Upper lobe of left lung (tissue), 6 donors: ENCODE results near the gene RAB5B. TPM values are rescaled to one million over a fixed set of nuclear protein-coding genes. Genes with fewer than 3 reads are reported as not detected.
A peak's percentile ranks its signal among the peaks of the same experiment; 100 is the strongest.

Experiments
- ATAC-seq, 2 donors: fragments of 200-7000 bp; cut with Tn5 transposase; one replicate each; pipeline ENCODE4 v1.9.1; 2022; ENCODE audit warnings: mild to moderate bottlenecking in 2 of 2, moderate library complexity in 2 of 2; ENCODE audit not compliant: low FRiP score in 2 of 2
- DNase-seq, 2 donors: peaks; one replicate each; pipeline ENCODE4 v3.0.0-alpha.2; 2019 to 2020
- H3K27ac ChIP-seq, 4 donors: fragments of 200-600 bp; sonication (generic); one replicate each; pipeline ENCODE4 v1.5.1; 2016 to 2019
- H3K27me3 ChIP-seq, 4 donors: fragments of 200-600 bp; sonication (generic); one replicate each; pipeline ENCODE4 v1.5.1; 2017 to 2019
- H3K36me3 ChIP-seq, 4 donors: fragments of 200-600 bp; sonication (generic); one replicate each; pipeline ENCODE4 v1.5.1; 2016 to 2019
- H3K4me1 ChIP-seq, 4 donors: fragments of 200-600 bp; sonication (generic); one replicate each; pipeline ENCODE4 v1.5.1; 2018 to 2019
- H3K4me3 ChIP-seq, 4 donors: fragments of 200-600 bp; sonication (generic); one replicate each; pipeline ENCODE4 v1.5.1; 2017 to 2019; ENCODE audit warnings: mild to moderate bottlenecking in 2 of 4, moderate library complexity in 1 of 4
- H3K9me3 ChIP-seq, 4 donors: fragments of 200-600 bp; sonication (generic); one replicate each; pipeline ENCODE4 v1.5.1; 2018 to 2019
- CTCF ChIP-seq, 6 experiments: fragments of 450-650 bp in 4 of 6; fragments of 200-600 bp in 2 of 6; sonication (generic) in 2 of 6; IDR thresholded peaks; one replicate each; pipeline ENCODE4 v1.5.1; 2016 to 2019; ENCODE audit warnings: antibody characterized with exemption in 6 of 6
- EP300 ChIP-seq, 4 donors: sonication (generic); formaldehyde crosslinking; IDR thresholded peaks; one replicate each; pipeline ENCODE4 v1.5.1; 2017; ENCODE audit warnings: antibody characterized with exemption in 4 of 4, control low read depth in 2 of 4
- POLR2A ChIP-seq, 4 donors: fragments of 450-650 bp; IDR thresholded peaks; one replicate each; pipeline ENCODE4 v1.5.1; 2016 to 2017; ENCODE audit warnings: antibody characterized with exemption in 4 of 4, mild to moderate bottlenecking in 2 of 4
- POLR2AphosphoS5 ChIP-seq, 2 donors: sonication (generic); formaldehyde crosslinking; IDR thresholded peaks; one replicate each; pipeline ENCODE4 v1.5.1; 2017; ENCODE audit warnings: antibody characterized with exemption in 2 of 2
- WGBS, 2 donors: methylation state at CpG; one replicate each; pipeline ENCODE4 v1.1.5; 2017 to 2018; 5-methylcytosine and 5-hydroxymethylcytosine counted together
- total RNA-seq, 6 donors: library from RNA; depleted of rRNA in 4 of 6; stranded (reverse); fragments of >200 nt in 4 of 6; gene quantifications; one replicate each; pipeline versions ENCODE4 v1.1.0 to v1.2.1, GENCODE V29; 2016 to 2021
- donor health status: DM: no; HTN: no; CAD: no; lungs with moderate emphysema.
- donor health status: DM: no; HTN: yes; CAD: no; lungs with severe emphysema.

RAB5B gene
- total RNA-seq, 6 donors from 2014 or later: 53.4 to 139 (median 116) TPM

GRCh38 chr12:56021889-56022497 is 48.1 kb downstream of the RAB5B start:
- peaks cover 11 to 23% (median 19%) of the 10 kb centered on the region in 4 donors for H3K4me1 ChIP-seq
- DNase-seq: no peak
- H3K36me3 ChIP-seq: peaks cover 0 to 10% (median 2%) of the 10 kb centered on the region in 4 donors
- no peak for TF ChIP-seq EP300 (IDR thresholded peaks at IDR 0.05)
- TF ChIP-seq POLR2AphosphoS5 (IDR thresholded peaks at IDR 0.05): no peak
- TF ChIP-seq CTCF (IDR thresholded peaks at IDR 0.05): no peak
- TF ChIP-seq POLR2A (IDR thresholded peaks at IDR 0.05): no peak
- H3K4me3 ChIP-seq: peak overlapping the region in 2 of 4 donors; percentile 37 to 40
- H3K27ac ChIP-seq: peak overlapping the region; percentile 23 to 81 (median 62)
- ATAC-seq: no peak
- 22 to 45% methylated on average over 2 of the region's 2 CpGs for WGBS, 2 donors
- H3K27me3 ChIP-seq: no peaks in the 10 kb centered on the region
- H3K9me3 ChIP-seq: no peaks in the 10 kb centered on the region

DNA sequence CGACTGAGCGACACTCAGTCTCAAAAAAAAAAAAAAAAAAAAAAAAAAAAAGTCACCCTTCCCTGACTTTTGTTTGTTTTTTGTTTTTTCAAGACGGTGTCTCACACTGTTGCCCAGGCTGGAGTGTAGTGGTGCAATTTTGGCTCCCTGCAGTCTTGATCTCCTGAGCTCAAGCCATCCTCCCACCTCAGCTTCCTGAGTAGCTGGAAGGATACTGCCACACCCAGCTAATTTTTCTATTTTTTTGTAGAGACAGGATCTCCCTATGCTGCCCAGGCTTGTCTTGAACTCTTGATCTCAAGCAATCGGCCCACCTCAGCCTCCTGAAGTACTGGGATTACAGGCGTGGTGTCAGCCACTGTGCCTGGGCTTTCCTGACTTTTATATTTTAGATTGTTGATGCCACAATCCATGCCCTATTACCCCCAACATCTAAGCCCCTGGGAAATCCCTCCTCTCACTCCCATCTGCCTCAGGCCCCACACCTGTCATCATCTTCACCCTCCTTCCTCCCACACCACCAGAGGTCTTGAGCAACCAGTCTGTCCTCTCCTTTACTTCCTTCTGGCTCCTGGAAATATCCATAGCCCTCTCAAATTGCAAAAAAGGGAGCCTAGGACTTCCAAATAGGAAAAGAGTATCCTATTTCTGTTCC is 54.8 kb downstream of the RAB5B start:
- peaks cover 4 to 51% (median 21%) of the 10 kb centered on the region in 4 donors for H3K36me3 ChIP-seq
- ATAC-seq (no peak), DNase-seq (no peak)
- peaks cover 0 to 8% (median 0%) of the 10 kb centered on the region in 4 donors for H3K4me1 ChIP-seq
- TF ChIP-seq POLR2A (IDR thresholded peaks at IDR 0.05) (no peak), EP300 (IDR thresholded peaks at IDR 0.05) (no peak), POLR2AphosphoS5 (IDR thresholded peaks at IDR 0.05) (no peak), CTCF (IDR thresholded peaks at IDR 0.05) (no peak)
- WGBS, 2 donors: 62 to 72% methylated on average over 5 of the region's 5 CpGs
- no peaks in the 10 kb centered on the region for H3K27me3 ChIP-seq
- no peak overlapping the region for H3K4me3 ChIP-seq
- H3K27ac ChIP-seq: peak overlapping the region in 1 of 4 donors; percentile 36
- no peaks in the 10 kb centered on the region for H3K9me3 ChIP-seq

DNA sequence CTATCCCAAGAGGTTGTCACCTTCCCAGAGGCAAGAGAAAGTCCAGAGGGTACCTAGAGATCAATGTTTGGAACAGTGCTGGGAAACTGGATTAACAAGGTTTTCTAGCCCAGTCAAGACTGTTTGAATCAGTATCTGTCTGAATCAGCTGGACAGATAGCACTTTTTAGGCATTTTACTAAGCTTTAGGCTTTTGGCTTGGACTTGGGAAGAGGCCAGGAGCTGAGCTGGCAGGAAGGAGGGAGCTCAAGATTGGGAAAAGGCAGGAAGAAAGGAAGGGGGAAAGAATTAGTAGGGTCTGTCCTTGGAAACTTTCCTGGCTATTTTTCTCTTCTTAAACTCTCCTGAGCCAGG is 55.3 kb downstream of the RAB5B start:
- TF ChIP-seq POLR2AphosphoS5 (IDR thresholded peaks at IDR 0.05) (no peak), CTCF (IDR thresholded peaks at IDR 0.05) (no peak), EP300 (IDR thresholded peaks at IDR 0.05) (no peak), POLR2A (IDR thresholded peaks at IDR 0.05) (no peak)
- Histone ChIP-seq H3K27me3 (no peaks in the 10 kb centered on the region), H3K4me1 (peaks cover 0 to 8% (median 0%) of the 10 kb centered on the region in 4 donors), H3K4me3 (no peak overlapping the region), H3K27ac (peak overlapping the region in 1 of 4 donors; percentile 36), H3K9me3 (no peaks in the 10 kb centered on the region), H3K36me3 (peaks cover 4 to 54% (median 24%) of the 10 kb centered on the region in 4 donors)
- no peak for DNase-seq
- ATAC-seq: no peak

DNA sequence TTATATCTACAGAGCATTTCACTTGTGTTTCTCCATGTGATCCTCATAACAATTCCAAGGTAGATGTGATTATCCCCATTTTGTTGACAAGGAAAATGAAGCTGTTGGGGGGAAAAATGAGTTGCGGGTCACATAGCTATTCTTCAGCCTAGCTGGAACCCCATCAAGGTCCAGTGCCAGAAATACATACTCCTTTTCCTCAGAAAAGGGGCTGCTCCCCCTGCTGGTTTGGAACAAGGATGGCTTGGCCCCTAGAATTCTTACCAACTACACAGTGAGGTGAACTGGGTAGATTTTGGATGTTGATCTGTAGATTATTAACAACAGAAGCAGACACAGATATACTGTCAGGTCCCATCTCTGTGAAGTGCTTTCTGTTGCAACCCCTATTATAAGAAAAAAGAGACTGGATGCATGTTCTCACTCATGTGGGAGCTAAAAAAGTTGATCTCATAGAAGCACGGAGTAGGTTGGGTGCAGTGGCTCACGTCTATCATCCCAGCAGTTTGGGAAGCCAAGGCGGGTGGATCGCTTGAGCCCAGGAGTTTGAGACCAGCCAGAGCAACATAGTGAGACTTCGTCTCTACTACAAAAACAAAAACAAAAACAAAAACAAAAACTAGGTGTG is 55.9 kb downstream of the RAB5B start:
- peaks cover 0 to 8% (median 0%) of the 10 kb centered on the region in 4 donors for H3K4me1 ChIP-seq
- 85 to 87% methylated on average over 6 of the region's 6 CpGs for WGBS, 2 donors
- H3K9me3 ChIP-seq: no peaks in the 10 kb centered on the region
- TF ChIP-seq EP300 (IDR thresholded peaks at IDR 0.05) (no peak), POLR2A (IDR thresholded peaks at IDR 0.05) (no peak), POLR2AphosphoS5 (IDR thresholded peaks at IDR 0.05) (no peak), CTCF (IDR thresholded peaks at IDR 0.05) (peak; percentile 28 to 69 (median 60))
- ATAC-seq (peak; percentile 73 to 81), DNase-seq (peak in 1 of 2 donors; percentile 39)
- H3K4me3 ChIP-seq: no peak overlapping the region
- H3K36me3 ChIP-seq: peaks cover 8 to 59% (median 31%) of the 10 kb centered on the region in 4 donors
- no peak overlapping the region for H3K27ac ChIP-seq
- H3K27me3 ChIP-seq: no peaks in the 10 kb centered on the region
